Astrocyte (in vitro differentiated cells and primary cell): Measurements from ENCODE around the gene CCL19. TPM values are rescaled to one million over a fixed set of nuclear protein-coding genes. Genes with fewer than 3 reads are reported as not detected.
A peak's percentile ranks its signal among the peaks of the same experiment; 100 is the strongest.

Experiments used
- DNase-seq: peaks from one replicate; pipeline ENCODE4 v3.0.0-alpha.2; 2010; ENCODE audit warnings: low read depth
- FAIRE-seq: peaks from 2 replicates; lab custom pipeline; 2011; peaks lifted over from hg19 to GRCh38; lab: Jason Lieb, UNC
- H2AFZ ChIP-seq: 2 replicates; pipeline ENCODE4 v1.6.0; 2012; ENCODE audit warnings: low read depth, low read length, inconsistent platforms
- H3K27ac ChIP-seq: 2 replicates; pipeline ENCODE4 v1.5.1; 2011; ENCODE audit warnings: low read depth, low read length, inconsistent platforms
- H3K27me3 ChIP-seq: 2 replicates; pipeline ENCODE4 v1.6.0; 2011; ENCODE audit warnings: low read length, inconsistent platforms; ENCODE audit not compliant: insufficient read depth
- H3K36me3 ChIP-seq: 2 replicates; pipeline ENCODE4 v1.5.1; 2011; ENCODE audit warnings: low read length, inconsistent platforms; ENCODE audit not compliant: insufficient read depth
- H3K4me1 ChIP-seq: 2 replicates; pipeline ENCODE4 v1.5.1; 2011; ENCODE audit warnings: low read length, inconsistent platforms; ENCODE audit not compliant: insufficient read depth
- H3K4me2 ChIP-seq: 2 replicates; pipeline ENCODE4 v1.6.0; 2012; ENCODE audit warnings: low read length, inconsistent platforms
- H3K4me3 ChIP-seq: 2 replicates; pipeline ENCODE4 v1.5.1; 2011; ENCODE audit warnings: low read depth, mild to moderate bottlenecking, low read length, inconsistent platforms; ENCODE audit not compliant: insufficient read depth
- H3K79me2 ChIP-seq: 2 replicates; pipeline ENCODE4 v1.6.0; 2012; ENCODE audit warnings: mild to moderate bottlenecking, low read length, inconsistent platforms; ENCODE audit not compliant: insufficient read depth
- H3K9ac ChIP-seq: 2 replicates; pipeline ENCODE4 v1.6.0; 2012; ENCODE audit warnings: mild to moderate bottlenecking, low read length, inconsistent platforms
- H3K9me3 ChIP-seq: 2 replicates; pipeline ENCODE4 v1.5.1; 2012; ENCODE audit warnings: low read depth, mild to moderate bottlenecking, low read length, inconsistent platforms; ENCODE audit not compliant: insufficient read depth
- H4K20me1 ChIP-seq: 2 replicates; pipeline ENCODE4 v1.6.0; 2012; ENCODE audit warnings: low read length, inconsistent platforms; ENCODE audit not compliant: insufficient read depth
- H3K27ac Mint-ChIP-seq: one replicate; pipeline ENCODE4 v1.8.0; 2021; ENCODE audit warnings: mild to moderate bottlenecking, mixed read lengths; ENCODE audit not compliant: unreplicated experiment
- H3K27me3 Mint-ChIP-seq: one replicate; pipeline ENCODE4 v1.8.0; 2021; ENCODE audit warnings: low read depth, mixed read lengths; ENCODE audit not compliant: unreplicated experiment
- H3K36me3 Mint-ChIP-seq: one replicate; pipeline ENCODE4 v1.8.0; 2021; ENCODE audit warnings: low read depth, mixed read lengths; ENCODE audit not compliant: unreplicated experiment
- H3K4me1 Mint-ChIP-seq: one replicate; pipeline ENCODE4 v1.8.0; 2021; ENCODE audit warnings: low read depth, mixed read lengths; ENCODE audit not compliant: unreplicated experiment
- H3K4me3 Mint-ChIP-seq: one replicate; pipeline ENCODE4 v1.8.0; 2021; ENCODE audit warnings: mild to moderate bottlenecking, moderate library complexity, mixed read lengths; ENCODE audit not compliant: unreplicated experiment
- H3K9me3 Mint-ChIP-seq: one replicate; pipeline ENCODE4 v1.8.0; 2021; ENCODE audit warnings: mild to moderate bottlenecking, mixed read lengths; ENCODE audit not compliant: unreplicated experiment
- EZH2 ChIP-seq: IDR thresholded peaks from 2 replicates; pipeline ENCODE4 v1.6.1; 2012; ENCODE audit warnings: mild to moderate bottlenecking, low read length, inconsistent platforms; ENCODE audit not compliant: insufficient read depth
- total RNA-seq: library from RNA; stranded (reverse); gene quantifications from 2 replicates; pipeline ENCODE4 v1.2.1, GENCODE V29; 2021
- TF ChIP-seq, protein P1 (sequence below): IDR thresholded peaks from 2 replicates; pipeline ENCODE4 v1.5.1; 2011; ENCODE audit warnings: low read depth, mild to moderate bottlenecking, inconsistent platforms, low read length, moderate library complexity; ENCODE audit not compliant: insufficient read depth

CCL19 gene
- total RNA-seq, 1 donor from 2014 or later: not detected

DNA sequence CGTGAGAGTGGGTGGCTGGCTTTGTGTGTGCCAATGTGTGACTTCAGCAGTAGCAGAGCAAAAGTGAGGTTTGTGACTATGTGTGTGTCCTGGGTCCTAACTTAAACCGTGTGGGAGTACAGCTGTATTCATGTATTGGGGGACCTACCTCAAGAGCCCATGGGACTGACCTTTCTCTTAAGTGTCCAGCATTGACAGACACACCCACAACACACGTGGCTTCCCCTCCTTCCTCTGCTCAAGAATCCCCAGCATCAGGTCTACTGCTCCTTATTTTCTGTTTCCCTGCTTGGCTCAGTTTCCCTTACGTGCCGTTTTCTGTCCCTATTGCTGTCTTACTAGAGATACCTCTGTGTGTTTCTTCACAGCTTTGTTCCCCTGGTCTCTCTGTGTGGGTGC, 38.5 kb downstream of the CCL19 start:
- Mint-ChIP-seq H3K27ac (peak overlapping the region; percentile 90), H3K4me1 (peaks cover 36% of the 10 kb centered on the region), H3K36me3 (peaks cover 9% of the 10 kb centered on the region), H3K27me3 (peaks cover 5% of the 10 kb centered on the region), H3K4me3 (peak overlapping the region; percentile 87), H3K9me3 (no peaks in the 10 kb centered on the region)
- Histone ChIP-seq H3K27ac (no peak overlapping the region), H3K79me2 (peaks cover 2% of the 10 kb centered on the region), H3K9ac (peak overlapping the region; percentile 60), H3K4me3 (peak overlapping the region; percentile 49), H3K36me3 (no peaks in the 10 kb centered on the region), H3K4me2 (peak overlapping the region; percentile 86), H2AFZ (no peak overlapping the region), H4K20me1 (no peaks in the 10 kb centered on the region), H3K4me1 (peaks cover 27% of the 10 kb centered on the region), H3K27me3 (no peaks in the 10 kb centered on the region), H3K9me3 (no peaks in the 10 kb centered on the region)
- TF ChIP-seq, protein P1, sequence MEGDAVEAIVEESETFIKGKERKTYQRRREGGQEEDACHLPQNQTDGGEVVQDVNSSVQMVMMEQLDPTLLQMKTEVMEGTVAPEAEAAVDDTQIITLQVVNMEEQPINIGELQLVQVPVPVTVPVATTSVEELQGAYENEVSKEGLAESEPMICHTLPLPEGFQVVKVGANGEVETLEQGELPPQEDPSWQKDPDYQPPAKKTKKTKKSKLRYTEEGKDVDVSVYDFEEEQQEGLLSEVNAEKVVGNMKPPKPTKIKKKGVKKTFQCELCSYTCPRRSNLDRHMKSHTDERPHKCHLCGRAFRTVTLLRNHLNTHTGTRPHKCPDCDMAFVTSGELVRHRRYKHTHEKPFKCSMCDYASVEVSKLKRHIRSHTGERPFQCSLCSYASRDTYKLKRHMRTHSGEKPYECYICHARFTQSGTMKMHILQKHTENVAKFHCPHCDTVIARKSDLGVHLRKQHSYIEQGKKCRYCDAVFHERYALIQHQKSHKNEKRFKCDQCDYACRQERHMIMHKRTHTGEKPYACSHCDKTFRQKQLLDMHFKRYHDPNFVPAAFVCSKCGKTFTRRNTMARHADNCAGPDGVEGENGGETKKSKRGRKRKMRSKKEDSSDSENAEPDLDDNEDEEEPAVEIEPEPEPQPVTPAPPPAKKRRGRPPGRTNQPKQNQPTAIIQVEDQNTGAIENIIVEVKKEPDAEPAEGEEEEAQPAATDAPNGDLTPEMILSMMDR: no peak
- TF ChIP-seq EZH2: no peak
- FAIRE-seq (no peak), DNase-seq (no peak)

DNA sequence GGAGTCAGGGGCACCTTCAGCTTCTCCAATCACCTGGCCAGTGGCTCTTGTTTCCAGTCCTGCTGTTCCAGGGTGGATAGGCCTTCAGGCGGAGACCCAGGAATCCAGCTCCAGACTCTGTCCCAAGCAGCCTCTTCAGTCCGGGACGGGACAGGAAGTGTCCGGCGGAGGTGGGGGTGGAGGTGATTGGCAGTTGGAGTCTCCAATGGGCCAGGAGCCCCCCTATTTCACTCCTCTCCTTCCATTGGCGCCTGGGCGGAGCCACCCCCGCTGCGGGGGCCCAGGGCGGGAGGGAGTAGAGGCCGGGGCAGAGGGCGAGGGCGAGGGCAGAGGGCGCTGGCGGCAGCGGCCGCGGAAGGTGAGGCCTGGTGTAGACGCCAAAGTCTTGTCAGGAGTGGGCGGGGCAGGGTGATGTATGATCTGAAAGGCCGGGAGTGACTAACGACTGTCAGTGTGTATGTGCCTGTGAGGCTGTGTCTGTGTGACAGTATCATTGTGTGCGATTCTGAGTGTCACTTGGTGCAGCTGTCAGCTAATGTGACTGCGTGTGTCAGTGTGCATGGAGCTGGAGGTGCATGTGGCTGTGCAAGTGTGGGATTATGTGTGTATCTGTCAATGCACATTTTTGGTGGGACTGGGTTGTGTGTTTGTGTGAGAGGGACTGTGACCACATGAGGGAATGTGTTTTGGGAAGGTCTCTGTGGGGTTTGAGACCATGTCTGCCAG, 39.0 kb downstream of the CCL19 start, which contains the start of gene IL11RA:
Gene IL11RA (plus strand): TSS at position 310 of the 726 bp plus-strand sequence. CDS start 3,033 bp downstream, outside the sequence.
- Histone ChIP-seq H4K20me1 (peaks cover 4% of the 10 kb centered on the region), H3K9me3 (no peaks in the 10 kb centered on the region), H3K27ac (peak within 1 kb of the TSS; percentile 6), H3K4me3 (peak within 1 kb of the TSS; percentile 49), H3K79me2 (peaks cover 8% of the 10 kb centered on the region), H3K9ac (peak within 1 kb of the TSS; percentile 60), H3K4me1 (peaks cover 32% of the 10 kb centered on the region), H3K4me2 (peak within 1 kb of the TSS; percentile 86), H3K27me3 (no peaks in the 10 kb centered on the region), H2AFZ (peak within 1 kb of the TSS; percentile 69), H3K36me3 (no peaks in the 10 kb centered on the region)
- peaks cover 40% of the 10 kb centered on the region for H3K4me1 Mint-ChIP-seq
- peak within 1 kb of the TSS; percentile 87 for H3K4me3 Mint-ChIP-seq
- DNase-seq: peak; percentile 84
- peaks cover 9% of the 10 kb centered on the region for H3K36me3 Mint-ChIP-seq
- H3K9me3 Mint-ChIP-seq: no peaks in the 10 kb centered on the region
- H3K27ac Mint-ChIP-seq: peak within 1 kb of the TSS; percentile 90
- no peak for FAIRE-seq
- no peak for TF ChIP-seq EZH2
- TF ChIP-seq, protein P1: no peak
- H3K27me3 Mint-ChIP-seq: peaks cover 5% of the 10 kb centered on the region

DNA sequence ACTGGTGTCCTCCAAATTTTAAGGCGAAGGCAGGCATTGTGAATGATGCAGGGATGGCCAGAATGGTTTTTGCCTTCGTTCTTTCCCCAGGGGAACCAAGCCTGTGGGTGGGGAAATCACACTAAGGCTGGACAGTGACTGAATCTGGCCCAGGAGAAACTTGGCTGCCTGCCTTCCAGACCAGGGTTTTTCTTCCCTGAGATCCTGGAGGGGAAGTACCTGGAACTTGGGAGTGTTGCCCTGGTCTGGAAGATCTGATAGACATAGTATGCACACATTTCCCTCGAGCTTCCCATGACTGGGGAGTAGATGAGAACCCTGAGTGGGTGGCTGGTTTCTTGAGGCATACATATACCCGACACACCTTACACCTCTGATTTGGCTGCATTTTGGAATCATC, 39.8 kb downstream of the CCL19 start:
- H3K4me1 ChIP-seq: peaks cover 38% of the 10 kb centered on the region
- peak overlapping the region; percentile 69 for H2AFZ ChIP-seq
- peaks cover 40% of the 10 kb centered on the region for H3K4me1 Mint-ChIP-seq
- no peaks in the 10 kb centered on the region for H3K36me3 ChIP-seq
- peaks cover 8% of the 10 kb centered on the region for H3K79me2 ChIP-seq
- DNase-seq (peak; percentile 33), FAIRE-seq (no peak)
- peak overlapping the region; percentile 86 for H3K4me2 ChIP-seq
- peaks cover 3% of the 10 kb centered on the region for H3K27me3 Mint-ChIP-seq
- no peak overlapping the region for H3K27ac ChIP-seq
- H4K20me1 ChIP-seq: peaks cover 4% of the 10 kb centered on the region
- peak overlapping the region; percentile 60 for H3K9ac ChIP-seq
- H3K27ac Mint-ChIP-seq: no peak overlapping the region
- H3K4me3 ChIP-seq: peak overlapping the region; percentile 49
- TF ChIP-seq EZH2: no peak
- TF ChIP-seq, protein P1: no peak
- H3K27me3 ChIP-seq: no peaks in the 10 kb centered on the region
- no peaks in the 10 kb centered on the region for H3K9me3 ChIP-seq
- peaks cover 7% of the 10 kb centered on the region for H3K36me3 Mint-ChIP-seq
- peak overlapping the region; percentile 87 for H3K4me3 Mint-ChIP-seq
- H3K9me3 Mint-ChIP-seq: no peaks in the 10 kb centered on the region
